H9 (cell line): ENCODE results near the gene DEFB108B. TPM values are rescaled to one million over a fixed set of nuclear protein-coding genes. Genes with fewer than 3 reads are reported as not detected.
"Not testable (repeated sequence)": the region's sequence is repeated elsewhere in the genome, so short reads cannot be mapped to it uniquely, and the experiment has no call there.

Source experiments
- DNase-seq: peaks from one replicate; pipeline ENCODE4 v3.0.0-alpha.2; 2017
- H2AFZ ChIP-seq: one replicate; pipeline ENCODE4 v1.6.1; 2013; ENCODE audit warnings: mild to moderate bottlenecking, low read length, control low read depth, moderate library complexity
- H2AK5ac ChIP-seq: 2 replicates; pipeline ENCODE4 v1.6.1; 2013; ENCODE audit warnings: low read length, control low read depth, mixed read lengths; ENCODE audit not compliant: insufficient read length
- H2BK120ac ChIP-seq: one replicate; pipeline ENCODE4 v1.6.1; 2013; ENCODE audit warnings: low read depth, mild to moderate bottlenecking, low read length, control low read depth, inconsistent platforms; ENCODE audit not compliant: poor library complexity, severe bottlenecking
- H2BK12ac ChIP-seq: 2 replicates; pipeline ENCODE4 v1.6.1; 2013; ENCODE audit warnings: low read length, control low read depth, mixed read lengths, low read depth; ENCODE audit not compliant: insufficient read length
- H2BK15ac ChIP-seq: 2 replicates; pipeline ENCODE4 v1.6.1; 2013; ENCODE audit warnings: low read depth, low read length, control low read depth
- H2BK20ac ChIP-seq: one replicate; pipeline ENCODE4 v1.6.1; 2013; ENCODE audit warnings: low read depth, mild to moderate bottlenecking, low read length, control low read depth, inconsistent platforms; ENCODE audit not compliant: poor library complexity, severe bottlenecking
- H2BK5ac ChIP-seq: 2 replicates; pipeline ENCODE4 v1.6.1; 2013; ENCODE audit warnings: low read length, control low read depth, mixed read lengths; ENCODE audit not compliant: insufficient read length
- H3K14ac ChIP-seq: 2 replicates; pipeline ENCODE4 v1.6.1; 2013; ENCODE audit warnings: low read length, control low read depth; ENCODE audit not compliant: insufficient read depth
- H3K18ac ChIP-seq: 2 replicates; pipeline ENCODE4 v1.6.1; 2013; ENCODE audit warnings: low read depth, mild to moderate bottlenecking, mixed read lengths, low read length, control low read depth; ENCODE audit not compliant: insufficient read length
- H3K23ac ChIP-seq: 2 replicates; pipeline ENCODE4 v1.6.1; 2013; ENCODE audit warnings: low read length, control low read depth, mixed read lengths, low read depth; ENCODE audit not compliant: insufficient read length
- H3K23me2 ChIP-seq: 2 replicates; pipeline ENCODE4 v1.6.1; 2013; ENCODE audit warnings: low read depth, mild to moderate bottlenecking, mixed read lengths, low read length, control low read depth; ENCODE audit not compliant: insufficient read length, poor library complexity, severe bottlenecking
- H3K27ac ChIP-seq: 2 replicates; pipeline ENCODE4 v1.5.1; 2013; ENCODE audit warnings: low read length, control low read depth, mixed read lengths, low read depth; ENCODE audit not compliant: insufficient read length
- H3K27me3 ChIP-seq: 2 replicates; pipeline ENCODE4 v1.6.1; 2013; ENCODE audit warnings: low read length, control low read depth, inconsistent platforms; ENCODE audit not compliant: insufficient read depth
- H3K4ac ChIP-seq: 2 replicates; pipeline ENCODE4 v1.6.1; 2013; ENCODE audit warnings: low read depth, mild to moderate bottlenecking, control low read depth, inconsistent platforms, low read length, moderate library complexity
- H3K4me1 ChIP-seq: 2 replicates; pipeline ENCODE4 v1.6.1; 2013; ENCODE audit warnings: low read length, control low read depth, inconsistent platforms; ENCODE audit not compliant: insufficient read depth
- H3K4me2 ChIP-seq: 2 replicates; pipeline ENCODE4 v1.6.1; 2013; ENCODE audit warnings: low read length, control low read depth, mixed read lengths; ENCODE audit not compliant: insufficient read length, insufficient read depth
- H3K56ac ChIP-seq: 2 replicates; pipeline ENCODE4 v1.6.1; 2013; ENCODE audit warnings: low read depth, mild to moderate bottlenecking, mixed read lengths, low read length, control low read depth; ENCODE audit not compliant: insufficient read length
- H3K79me1 ChIP-seq: 2 replicates; pipeline ENCODE4 v1.6.1; 2013; ENCODE audit warnings: low read depth, mild to moderate bottlenecking, moderate library complexity, low read length, control low read depth, inconsistent platforms; ENCODE audit not compliant: insufficient read depth, poor library complexity, severe bottlenecking
- H3K79me2 ChIP-seq: 2 replicates; pipeline ENCODE4 v1.6.1; 2013; ENCODE audit warnings: low read length, control low read depth, inconsistent platforms; ENCODE audit not compliant: insufficient read depth
- H3K9ac ChIP-seq: 2 replicates; pipeline ENCODE4 v1.6.1; 2013; ENCODE audit warnings: low read length, control low read depth, mixed read lengths; ENCODE audit not compliant: insufficient read length; ENCODE audit errors: extremely low read depth
- H3K9me3 ChIP-seq: one replicate; pipeline ENCODE4 v1.6.1; 2013; ENCODE audit warnings: low read depth, low read length, inconsistent platforms; ENCODE audit not compliant: control insufficient read depth
- H3T11ph ChIP-seq: one replicate; pipeline ENCODE4 v1.6.1; 2013; ENCODE audit warnings: mild to moderate bottlenecking, low read length, control low read depth, inconsistent platforms
- H4K20me1 ChIP-seq: one replicate; pipeline ENCODE4 v1.6.1; 2013; ENCODE audit not compliant: control insufficient read depth, insufficient read length, insufficient read depth
- H4K5ac ChIP-seq: 2 replicates; pipeline ENCODE4 v1.6.1; 2013; ENCODE audit warnings: low read depth, mild to moderate bottlenecking, mixed read lengths, low read length, control low read depth; ENCODE audit not compliant: insufficient read length
- H4K8ac ChIP-seq: replicated peaks from 2 replicates; pipeline ENCODE4 v1.6.1; 2013; ENCODE audit warnings: low read length, control low read depth, mixed read lengths, low read depth; ENCODE audit not compliant: insufficient read length
- H4K91ac ChIP-seq: 2 replicates; pipeline ENCODE4 v1.6.1; 2013; ENCODE audit warnings: low read depth, mild to moderate bottlenecking, moderate library complexity, mixed read lengths, low read length, control low read depth; ENCODE audit not compliant: insufficient read length
- H3K27ac Mint-ChIP-seq, 3 experiments: 2 replicates in 2 of 3; 3 replicates in 1 of 3; pipeline ENCODE4 v1.8.0; 2020 to 2021; ENCODE audit warnings: mixed read lengths in 3 of 3, mild to moderate bottlenecking in 1 of 3, moderate library complexity in 1 of 3
- H3K27me3 Mint-ChIP-seq: 2 replicates; pipeline ENCODE4 v1.8.0; 2021; ENCODE audit warnings: low read depth, mild to moderate bottlenecking, moderate library complexity, mixed read lengths
- H3K36me3 Mint-ChIP-seq, 3 experiments: 2 replicates in 2 of 3; 3 replicates in 1 of 3; pipeline ENCODE4 v1.8.0; 2020 to 2021; ENCODE audit warnings: low read depth in 3 of 3, mixed read lengths in 3 of 3; ENCODE audit not compliant: insufficient read depth in 1 of 3
- H3K4me1 Mint-ChIP-seq, 2 experiments: 2 replicates each; pipeline ENCODE4 v1.8.0; 2020; ENCODE audit warnings: mixed read lengths in 2 of 2
- H3K4me3 Mint-ChIP-seq, 2 experiments: 2 replicates in 1 of 2; 3 replicates in 1 of 2; pipeline ENCODE4 v1.8.0; 2020 to 2021; ENCODE audit warnings: mild to moderate bottlenecking in 2 of 2, mixed read lengths in 2 of 2, moderate library complexity in 1 of 2
- H3K9me3 Mint-ChIP-seq, 2 experiments: 2 replicates in 1 of 2; 3 replicates in 1 of 2; pipeline ENCODE4 v1.8.0; 2020; ENCODE audit warnings: mild to moderate bottlenecking in 2 of 2, mixed read lengths in 2 of 2, moderate library complexity in 1 of 2
- WGBS: extraction: QIAGEN DNeasy Blood & Tissue Kit; methylation state at CpG from one replicate; pipeline ENCODE4 v1.1.7; 2013; ENCODE audit warnings: missing lambda C conversion rate, low lambda C conversion rate, mixed read lengths; ENCODE audit not compliant: insufficient read length; ENCODE audit errors: extremely low coverage; 5-methylcytosine and 5-hydroxymethylcytosine counted together
- total RNA-seq: library from RNA; stranded (reverse); gene quantifications from 2 replicates; pipeline ENCODE4 v1.2.1, GENCODE V29; 2021

The DEFB108B gene
- total RNA-seq, 1 experiment from 2014 or later: not detected

DNA sequence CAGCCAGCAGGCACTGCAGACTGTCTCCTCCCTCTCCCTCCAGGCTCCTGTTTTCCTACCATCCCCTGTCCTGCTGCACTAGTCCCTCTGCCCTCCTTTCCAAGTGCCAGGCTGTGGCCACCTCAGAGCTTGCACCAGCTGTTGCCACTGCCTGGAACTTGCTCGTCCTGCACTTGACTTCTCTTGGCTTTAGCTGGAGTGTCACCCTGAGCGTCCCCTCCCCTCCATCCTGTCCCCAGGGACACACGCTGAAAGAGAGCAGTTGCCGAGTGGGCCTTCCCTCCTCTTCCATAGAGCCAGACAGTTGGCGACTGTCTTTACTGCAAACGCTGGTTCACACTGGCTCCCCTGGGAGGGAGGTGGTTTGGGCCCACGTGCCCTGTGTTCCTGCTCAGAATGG lies 41.9 kb upstream of the DEFB108B start:
- H3K9me3 ChIP-seq, DNase-seq, H3K18ac ChIP-seq, H3K4ac ChIP-seq, H3K79me2 ChIP-seq, H2BK15ac ChIP-seq, H3K27me3 Mint-ChIP-seq, H2BK20ac ChIP-seq, H3K9ac ChIP-seq, H3K27ac ChIP-seq, H3K27me3 ChIP-seq, H4K5ac ChIP-seq, H4K91ac ChIP-seq, H3K4me3 Mint-ChIP-seq, H3K56ac ChIP-seq, H4K20me1 ChIP-seq, H2AFZ ChIP-seq, H3K9me3 Mint-ChIP-seq, H3K79me1 ChIP-seq, H2BK120ac ChIP-seq, H3K27ac Mint-ChIP-seq, H2BK5ac ChIP-seq, H3K4me1 ChIP-seq, H3K23ac ChIP-seq, H2AK5ac ChIP-seq, H2BK12ac ChIP-seq, H3K14ac ChIP-seq, H3K23me2 ChIP-seq, H3K4me2 ChIP-seq, H3T11ph ChIP-seq, H4K8ac ChIP-seq: not testable (repeated sequence)
- peaks cover 4 to 17% (median 8%) of the 10 kb centered on the region in 3 experiments; a peak in 6 of 7 replicates for H3K36me3 Mint-ChIP-seq
- WGBS: no CpG with 5 or more reads among the region's 7 CpGs
- H3K4me1 Mint-ChIP-seq: peaks cover 15% of the 10 kb centered on the region in 2 experiments
